HepG2 (cell line): ENCODE data around the gene JPH3. TPM values are rescaled to one million over a fixed set of nuclear protein-coding genes. Genes with fewer than 3 reads are reported as not detected.

Experiments used
- CEBPB ChIP-seq: IDR thresholded peaks from 2 replicates; pipeline ENCODE4 v1.6.1; 2011; ENCODE audit warnings: low read depth, low read length, improper control_type of control experiment, borderline replicate concordance
- ELF3 ChIP-seq: IDR thresholded peaks from 2 replicates; pipeline ENCODE4 v1.6.1; 2016; ENCODE audit warnings: missing genetic modification reagents, missing compliant biosample characterization
- FOXP1 ChIP-seq, 2 experiments: fragments of 450-650 bp in 1 of 2; IDR thresholded peaks; 2 replicates each; pipeline ENCODE4 v1.6.1; 2017 to 2018; ENCODE audit warnings: antibody characterized with exemption in 1 of 2
- HIVEP1 ChIP-seq: sonication (generic); formaldehyde crosslinking; IDR thresholded peaks from 2 replicates; pipeline ENCODE4 v1.4.0; 2020; ENCODE audit warnings: mild to moderate bottlenecking, missing genetic modification reagents
- JUND ChIP-seq: sonication (generic); formaldehyde crosslinking; IDR thresholded peaks from 2 replicates; pipeline ENCODE4 v1.8.0; 2022; ENCODE audit warnings: mild to moderate bottlenecking, missing genetic modification reagents
- MBNL3 ChIP-seq: fragments of 250-450 bp; sonication (Bioruptor Pico); conservative IDR thresholded peaks from 2 replicates; pipeline ENCODE4 v1.8.0; 2022; ENCODE audit warnings: mild to moderate bottlenecking, inconsistent platforms
- NFE2 ChIP-seq: sonication (generic); formaldehyde crosslinking; IDR thresholded peaks from 2 replicates; pipeline ENCODE4 v1.4.0; 2020; ENCODE audit warnings: missing genetic modification reagents
- RAD51 ChIP-seq: fragments of 450-650 bp; IDR thresholded peaks from 2 replicates; pipeline ENCODE4 v1.6.1; 2016; ENCODE audit warnings: borderline replicate concordance
- SAP130 ChIP-seq: IDR thresholded peaks from 2 replicates; pipeline ENCODE4 v1.6.1; 2016; ENCODE audit warnings: low read depth
- SP1 ChIP-seq, 2 experiments: fragments of 450-650 bp in 1 of 2; sonication (generic) in 1 of 2; formaldehyde crosslinking in 1 of 2; IDR thresholded peaks; 2 replicates each; pipeline versions ENCODE4 v1.4.0 to v1.6.1; 2016 to 2020; ENCODE audit warnings: missing genetic modification reagents in 1 of 2
- SP140L ChIP-seq: sonication (generic); formaldehyde crosslinking; IDR thresholded peaks from 2 replicates; pipeline ENCODE4 v1.4.0; 2020; ENCODE audit warnings: missing genetic modification reagents, borderline replicate concordance
- SP5 ChIP-seq: IDR thresholded peaks from 2 replicates; pipeline ENCODE4 v1.6.1; 2016; ENCODE audit warnings: low read depth, borderline replicate concordance
- SPEN ChIP-seq: sonication (generic); formaldehyde crosslinking; IDR thresholded peaks from 2 replicates; pipeline ENCODE4 v1.5.1; 2020; ENCODE audit warnings: low read depth, mild to moderate bottlenecking, missing genetic modification reagents
- TBL1XR1 ChIP-seq: fragments of 150-350 bp; IDR thresholded peaks from 2 replicates; pipeline ENCODE4 v1.6.1; 2014; ENCODE audit warnings: borderline replicate concordance, low read length; ENCODE audit not compliant: partially characterized antibody
- TP53 ChIP-seq: sonication (generic); formaldehyde crosslinking; conservative IDR thresholded peaks from 2 replicates; pipeline ENCODE4 v1.4.0; 2020; ENCODE audit warnings: missing genetic modification reagents
- ZFP36 ChIP-seq: fragments of 150-350 bp; IDR thresholded peaks from 2 replicates; pipeline ENCODE4 v1.6.1; 2018; ENCODE audit warnings: borderline replicate concordance, low read length, low read depth; ENCODE audit not compliant: partially characterized antibody
- ZNF160 ChIP-seq: sonication (generic); formaldehyde crosslinking; IDR thresholded peaks from 2 replicates; pipeline ENCODE4 v1.8.0; 2022; ENCODE audit warnings: mild to moderate bottlenecking, inconsistent platforms, missing genetic modification reagents
- ZNF256 ChIP-seq: sonication (generic); formaldehyde crosslinking; conservative IDR thresholded peaks from 2 replicates; pipeline ENCODE4 v1.4.0; 2020; ENCODE audit warnings: missing genetic modification reagents
- polyA plus RNA-seq, 8 experiments: library from polyadenylated mRNA; depleted of rRNA in 3 of 8; stranded (reverse) in 7 of 8; unstranded in 1 of 8; fragments of >200 nt; fragmentation: Illumina TruSeq in 4 of 8; extraction: Trizol in 4 of 8; gene quantifications; 2 replicates each; pipeline versions ENCODE4 v1.2.1 to v1.2.3, GENCODE V29; 2011 to 2016; ENCODE audit warnings: low read depth in 4 of 8, missing spikeins in 1 of 8, mixed read lengths in 1 of 8; ENCODE audit not compliant: insufficient read depth in 1 of 8
- total RNA-seq, 5 experiments: library from RNA; depleted of rRNA; stranded (reverse); fragments of >200 nt; fragmentation: Illumina TruSeq; extraction: Trizol; gene quantifications; 2 replicates each; pipeline ENCODE4 v1.2.3, GENCODE V29; 2016; ENCODE audit warnings: low read depth in 1 of 5
- TF ChIP-seq, protein P1 (sequence below): sonication (generic); formaldehyde crosslinking; IDR thresholded peaks from 2 replicates; pipeline ENCODE4 v1.4.0; 2020; ENCODE audit warnings: missing genetic modification reagents
- TF ChIP-seq, protein P2 (sequence below): sonication (generic); formaldehyde crosslinking; IDR thresholded peaks from 2 replicates; pipeline ENCODE4 v1.4.0; 2020; ENCODE audit warnings: missing genetic modification reagents
- TF ChIP-seq, protein P3 (sequence below): sonication (generic); formaldehyde crosslinking; IDR thresholded peaks from 2 replicates; pipeline ENCODE4 v1.5.0; 2020; ENCODE audit warnings: missing genetic modification reagents
- TF ChIP-seq, protein P4 (sequence below): IDR thresholded peaks from 2 replicates; pipeline ENCODE4 v1.6.1; 2016; ENCODE audit warnings: mild to moderate bottlenecking

The JPH3 gene
- total and polyA plus RNA-seq, 2 of the 13 experiments (the other 11 are each of a cell fraction or from before 2014, with no cell fraction given) = not detected

DNA sequence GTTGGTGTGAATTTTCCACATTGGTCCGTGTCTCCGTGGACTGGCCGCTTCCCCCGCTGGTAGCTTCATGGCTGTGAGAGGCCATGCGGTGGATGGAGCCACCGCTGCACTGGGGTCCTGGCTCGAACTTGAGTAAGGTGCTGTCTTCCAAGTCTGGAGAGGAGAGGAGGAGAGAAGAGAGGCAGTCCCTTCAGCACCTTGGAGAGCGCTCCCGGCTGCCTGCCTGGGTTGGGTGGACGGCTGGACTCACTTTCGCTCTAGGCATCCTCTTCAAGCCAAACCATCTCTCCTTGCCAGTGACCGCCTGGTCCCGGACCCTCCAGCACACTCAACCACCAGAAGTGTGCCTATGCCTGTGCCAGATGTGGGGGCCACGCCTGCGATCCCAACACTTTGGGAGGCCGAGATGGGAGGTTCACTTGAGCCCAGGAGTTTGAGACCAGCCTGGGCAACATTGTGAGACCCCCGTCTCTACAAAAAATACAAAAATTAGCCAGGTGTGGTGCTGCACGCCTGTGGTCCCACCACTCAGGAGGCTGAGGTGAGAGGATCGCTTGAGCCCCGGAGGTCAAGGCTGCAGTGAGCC lies 6.2 kb downstream of the JPH3 start (continued):
- TF ChIP-seq, protein P1, sequence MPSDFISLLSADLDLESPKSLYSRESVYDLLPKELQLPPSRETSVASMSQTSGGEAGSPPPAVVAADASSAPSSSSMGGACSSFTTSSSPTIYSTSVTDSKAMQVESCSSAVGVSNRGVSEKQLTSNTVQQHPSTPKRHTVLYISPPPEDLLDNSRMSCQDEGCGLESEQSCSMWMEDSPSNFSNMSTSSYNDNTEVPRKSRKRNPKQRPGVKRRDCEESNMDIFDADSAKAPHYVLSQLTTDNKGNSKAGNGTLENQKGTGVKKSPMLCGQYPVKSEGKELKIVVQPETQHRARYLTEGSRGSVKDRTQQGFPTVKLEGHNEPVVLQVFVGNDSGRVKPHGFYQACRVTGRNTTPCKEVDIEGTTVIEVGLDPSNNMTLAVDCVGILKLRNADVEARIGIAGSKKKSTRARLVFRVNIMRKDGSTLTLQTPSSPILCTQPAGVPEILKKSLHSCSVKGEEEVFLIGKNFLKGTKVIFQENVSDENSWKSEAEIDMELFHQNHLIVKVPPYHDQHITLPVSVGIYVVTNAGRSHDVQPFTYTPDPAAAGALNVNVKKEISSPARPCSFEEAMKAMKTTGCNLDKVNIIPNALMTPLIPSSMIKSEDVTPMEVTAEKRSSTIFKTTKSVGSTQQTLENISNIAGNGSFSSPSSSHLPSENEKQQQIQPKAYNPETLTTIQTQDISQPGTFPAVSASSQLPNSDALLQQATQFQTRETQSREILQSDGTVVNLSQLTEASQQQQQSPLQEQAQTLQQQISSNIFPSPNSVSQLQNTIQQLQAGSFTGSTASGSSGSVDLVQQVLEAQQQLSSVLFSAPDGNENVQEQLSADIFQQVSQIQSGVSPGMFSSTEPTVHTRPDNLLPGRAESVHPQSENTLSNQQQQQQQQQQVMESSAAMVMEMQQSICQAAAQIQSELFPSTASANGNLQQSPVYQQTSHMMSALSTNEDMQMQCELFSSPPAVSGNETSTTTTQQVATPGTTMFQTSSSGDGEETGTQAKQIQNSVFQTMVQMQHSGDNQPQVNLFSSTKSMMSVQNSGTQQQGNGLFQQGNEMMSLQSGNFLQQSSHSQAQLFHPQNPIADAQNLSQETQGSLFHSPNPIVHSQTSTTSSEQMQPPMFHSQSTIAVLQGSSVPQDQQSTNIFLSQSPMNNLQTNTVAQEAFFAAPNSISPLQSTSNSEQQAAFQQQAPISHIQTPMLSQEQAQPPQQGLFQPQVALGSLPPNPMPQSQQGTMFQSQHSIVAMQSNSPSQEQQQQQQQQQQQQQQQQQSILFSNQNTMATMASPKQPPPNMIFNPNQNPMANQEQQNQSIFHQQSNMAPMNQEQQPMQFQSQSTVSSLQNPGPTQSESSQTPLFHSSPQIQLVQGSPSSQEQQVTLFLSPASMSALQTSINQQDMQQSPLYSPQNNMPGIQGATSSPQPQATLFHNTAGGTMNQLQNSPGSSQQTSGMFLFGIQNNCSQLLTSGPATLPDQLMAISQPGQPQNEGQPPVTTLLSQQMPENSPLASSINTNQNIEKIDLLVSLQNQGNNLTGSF = peak; percentile 97
- TF ChIP-seq TP53 (CRISPR knock-in tag) (no peak), NFE2 (CRISPR knock-in tag) (no peak), JUND (CRISPR knock-in tag) (no peak), MBNL3 (CRISPR knock-in tag) (no peak), SP5 (CRISPR knock-in tag) (no peak), ZFP36 (no peak), SAP130 (CRISPR knock-in tag) (peak; percentile 65), SP140L (peak; percentile 97; the same call in 1 of the 2 replicates), HIVEP1 (no peak), TBL1XR1 (no peak), ZNF256 (CRISPR knock-in tag) (0 out of 2 replicates have a peak, but pooled peaks have one; percentile 63), ZNF160 (CRISPR knock-in tag) (no peak), SP1 (IDR thresholded peaks at IDR 0.05) (no peak), SP1 (CRISPR knock-in tag; IDR thresholded peaks at IDR 0.05) (peak; percentile 35; the same call in 1 of the 2 replicates), RAD51 (no peak), SPEN (CRISPR knock-in tag) (0 out of 2 replicates have a peak, but pooled peaks have one; percentile 18), CEBPB (no peak), FOXP1 (IDR thresholded peaks at IDR 0.05) (no peak), FOXP1 (CRISPR knock-in tag; IDR thresholded peaks at IDR 0.05) (no peak), ELF3 (peak; percentile 78)
- TF ChIP-seq, protein P2, sequence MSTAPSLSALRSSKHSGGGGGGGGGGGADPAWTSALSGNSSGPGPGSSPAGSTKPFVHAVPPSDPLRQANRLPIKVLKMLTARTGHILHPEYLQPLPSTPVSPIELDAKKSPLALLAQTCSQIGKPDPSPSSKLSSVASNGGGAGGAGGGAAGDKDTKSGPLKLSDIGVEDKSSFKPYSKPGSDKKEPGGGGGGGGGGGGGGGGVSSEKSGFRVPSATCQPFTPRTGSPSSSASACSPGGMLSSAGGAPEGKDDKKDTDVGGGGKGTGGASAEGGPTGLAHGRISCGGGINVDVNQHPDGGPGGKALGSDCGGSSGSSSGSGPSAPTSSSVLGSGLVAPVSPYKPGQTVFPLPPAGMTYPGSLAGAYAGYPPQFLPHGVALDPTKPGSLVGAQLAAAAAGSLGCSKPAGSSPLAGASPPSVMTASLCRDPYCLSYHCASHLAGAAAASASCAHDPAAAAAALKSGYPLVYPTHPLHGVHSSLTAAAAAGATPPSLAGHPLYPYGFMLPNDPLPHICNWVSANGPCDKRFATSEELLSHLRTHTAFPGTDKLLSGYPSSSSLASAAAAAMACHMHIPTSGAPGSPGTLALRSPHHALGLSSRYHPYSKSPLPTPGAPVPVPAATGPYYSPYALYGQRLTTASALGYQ (CRISPR knock-in tag) = no peak
- TF ChIP-seq, protein P3, sequence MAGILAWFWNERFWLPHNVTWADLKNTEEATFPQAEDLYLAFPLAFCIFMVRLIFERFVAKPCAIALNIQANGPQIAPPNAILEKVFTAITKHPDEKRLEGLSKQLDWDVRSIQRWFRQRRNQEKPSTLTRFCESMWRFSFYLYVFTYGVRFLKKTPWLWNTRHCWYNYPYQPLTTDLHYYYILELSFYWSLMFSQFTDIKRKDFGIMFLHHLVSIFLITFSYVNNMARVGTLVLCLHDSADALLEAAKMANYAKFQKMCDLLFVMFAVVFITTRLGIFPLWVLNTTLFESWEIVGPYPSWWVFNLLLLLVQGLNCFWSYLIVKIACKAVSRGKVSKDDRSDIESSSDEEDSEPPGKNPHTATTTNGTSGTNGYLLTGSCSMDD (CRISPR knock-in tag) = no peak
- TF ChIP-seq, protein P4, sequence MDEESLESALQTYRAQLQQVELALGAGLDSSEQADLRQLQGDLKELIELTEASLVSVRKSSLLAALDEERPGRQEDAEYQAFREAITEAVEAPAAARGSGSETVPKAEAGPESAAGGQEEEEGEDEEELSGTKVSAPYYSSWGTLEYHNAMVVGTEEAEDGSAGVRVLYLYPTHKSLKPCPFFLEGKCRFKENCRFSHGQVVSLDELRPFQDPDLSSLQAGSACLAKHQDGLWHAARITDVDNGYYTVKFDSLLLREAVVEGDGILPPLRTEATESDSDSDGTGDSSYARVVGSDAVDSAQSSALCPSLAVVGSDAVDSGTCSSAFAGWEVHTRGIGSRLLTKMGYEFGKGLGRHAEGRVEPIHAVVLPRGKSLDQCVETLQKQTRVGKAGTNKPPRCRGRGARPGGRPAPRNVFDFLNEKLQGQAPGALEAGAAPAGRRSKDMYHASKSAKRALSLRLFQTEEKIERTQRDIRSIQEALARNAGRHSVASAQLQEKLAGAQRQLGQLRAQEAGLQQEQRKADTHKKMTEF = peak; percentile 46; the same call in 1 of the 2 replicates
